ENCODE measurements around the gene LFNG.
A peak's percentile ranks its signal among the peaks of the same experiment; 100 is the strongest.

The LFNG gene

DNA sequence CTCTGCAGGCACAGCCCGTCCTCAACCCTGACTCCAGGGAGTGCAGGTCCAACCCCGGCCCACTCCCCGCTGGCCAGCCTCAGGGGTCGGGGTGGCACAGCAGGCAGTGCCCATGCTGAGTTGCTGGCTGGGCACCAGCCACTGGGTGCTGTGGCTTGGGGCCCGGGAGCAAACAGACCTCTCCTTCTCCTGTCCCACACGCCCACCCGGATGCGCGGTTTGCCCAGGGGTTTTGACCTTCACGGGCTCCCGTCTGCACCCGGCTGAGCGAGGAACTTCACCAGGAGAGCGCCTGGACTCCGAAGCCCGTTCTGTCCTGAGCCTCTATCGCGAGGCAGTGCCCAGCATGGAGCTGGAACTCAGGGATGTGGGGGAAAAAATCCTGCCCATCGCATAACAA is 40.8 kb upstream of the LFNG start:
- Mint-ChIP-seq H3K36me3 (no peaks in the 10 kb centered on the region), H3K4me3 (no peak overlapping the region), H3K27me3 (peaks cover 8% of the 10 kb centered on the region), H3K4me1 (peaks cover 17% of the 10 kb centered on the region), H3K27ac (no peak overlapping the region), H3K9me3 (peaks cover 4% of the 10 kb centered on the region)
- no peak for ATAC-seq

DNA sequence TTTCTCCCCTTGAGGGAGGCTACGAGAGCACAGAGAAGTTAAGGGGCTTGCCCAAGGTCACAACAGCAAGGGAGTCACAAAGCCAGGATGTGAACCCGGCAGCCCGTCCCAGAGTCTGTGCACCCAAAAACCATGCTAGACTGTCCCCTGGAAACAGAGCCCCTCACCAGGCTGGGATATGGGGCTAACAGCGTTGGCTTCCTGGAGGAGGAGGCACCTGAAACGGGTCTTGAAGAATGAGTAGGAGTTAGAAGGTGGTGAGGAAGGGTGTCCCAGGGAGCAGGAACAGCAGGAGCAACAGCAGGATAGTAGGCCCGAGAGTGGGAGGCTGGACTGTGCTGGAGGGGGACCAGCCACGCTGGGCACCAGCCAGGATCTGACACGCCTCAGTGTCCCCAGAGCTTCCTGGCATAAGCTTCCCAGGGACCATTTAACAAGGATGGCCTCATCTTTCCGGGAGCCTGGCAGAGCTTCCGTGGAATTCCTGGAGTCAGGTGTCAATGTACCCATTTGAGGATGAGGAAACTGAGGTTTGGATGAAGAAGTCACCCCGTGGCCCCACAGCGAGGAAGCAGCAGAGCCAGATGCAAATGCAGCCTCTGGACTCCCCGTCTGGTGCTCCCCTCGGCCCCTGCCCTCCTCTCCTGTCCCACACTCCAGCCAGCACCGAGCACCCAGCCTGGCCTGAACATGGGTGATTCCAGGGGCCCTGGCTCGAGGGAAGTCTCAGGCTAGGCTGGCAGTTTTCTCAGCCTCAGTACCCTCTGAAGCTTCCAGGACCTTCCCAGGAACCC is 40.1 kb upstream of the LFNG start:
- Mint-ChIP-seq H3K36me3 (no peaks in the 10 kb centered on the region), H3K27me3 (peaks cover 8% of the 10 kb centered on the region), H3K4me1 (peaks cover 17% of the 10 kb centered on the region), H3K9me3 (peaks cover 4% of the 10 kb centered on the region), H3K4me3 (no peak overlapping the region), H3K27ac (no peak overlapping the region)
- no peak for ATAC-seq

DNA sequence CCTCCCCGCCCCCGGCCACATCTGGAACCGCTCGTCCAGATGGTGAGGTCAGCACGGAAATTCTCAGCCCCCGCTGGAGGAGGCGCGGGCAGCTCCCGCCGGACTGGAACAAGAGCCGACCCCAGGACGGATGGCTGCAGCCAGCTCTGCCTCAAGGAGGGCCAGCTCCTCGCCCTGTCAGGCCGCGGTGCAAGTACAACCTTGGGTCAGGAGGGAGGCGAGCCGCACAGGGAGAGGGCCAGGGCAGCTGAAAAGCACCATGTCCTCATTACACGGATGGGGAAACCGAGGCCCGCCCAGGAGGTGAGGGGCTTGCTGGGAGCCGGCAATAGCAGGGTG is 39.5 kb upstream of the LFNG start:
- Mint-ChIP-seq H3K4me1 (peaks cover 17% of the 10 kb centered on the region), H3K27me3 (peaks cover 8% of the 10 kb centered on the region), H3K36me3 (no peaks in the 10 kb centered on the region), H3K4me3 (no peak overlapping the region), H3K27ac (no peak overlapping the region), H3K9me3 (peaks cover 4% of the 10 kb centered on the region)
- no peak for ATAC-seq

DNA sequence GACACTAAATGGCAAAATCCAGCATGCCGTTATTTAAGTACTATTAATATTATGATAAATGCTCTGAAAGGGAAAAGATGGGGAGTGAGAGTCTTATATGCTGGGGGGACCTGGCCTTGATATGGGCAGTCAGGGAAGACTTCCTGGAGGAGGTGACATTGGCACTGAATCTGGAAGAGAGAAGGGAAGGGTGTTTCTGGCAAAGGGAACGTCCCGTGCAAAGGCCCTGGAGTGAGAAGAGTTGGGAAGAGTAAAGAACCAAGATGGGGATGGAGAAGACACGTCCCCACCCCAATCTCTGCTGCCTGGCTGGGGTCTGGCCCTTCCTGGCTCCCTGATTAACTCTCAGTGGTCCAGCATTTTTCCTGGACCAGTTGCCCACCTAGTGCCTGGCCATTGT is 38.4 kb upstream of the LFNG start:
- no peak overlapping the region for H3K27ac Mint-ChIP-seq
- H3K27me3 Mint-ChIP-seq: peaks cover 8% of the 10 kb centered on the region
- H3K36me3 Mint-ChIP-seq: no peaks in the 10 kb centered on the region
- H3K9me3 Mint-ChIP-seq: peaks cover 4% of the 10 kb centered on the region
- ATAC-seq: no peak
- no peak overlapping the region for H3K4me3 Mint-ChIP-seq
- peaks cover 17% of the 10 kb centered on the region for H3K4me1 Mint-ChIP-seq

DNA sequence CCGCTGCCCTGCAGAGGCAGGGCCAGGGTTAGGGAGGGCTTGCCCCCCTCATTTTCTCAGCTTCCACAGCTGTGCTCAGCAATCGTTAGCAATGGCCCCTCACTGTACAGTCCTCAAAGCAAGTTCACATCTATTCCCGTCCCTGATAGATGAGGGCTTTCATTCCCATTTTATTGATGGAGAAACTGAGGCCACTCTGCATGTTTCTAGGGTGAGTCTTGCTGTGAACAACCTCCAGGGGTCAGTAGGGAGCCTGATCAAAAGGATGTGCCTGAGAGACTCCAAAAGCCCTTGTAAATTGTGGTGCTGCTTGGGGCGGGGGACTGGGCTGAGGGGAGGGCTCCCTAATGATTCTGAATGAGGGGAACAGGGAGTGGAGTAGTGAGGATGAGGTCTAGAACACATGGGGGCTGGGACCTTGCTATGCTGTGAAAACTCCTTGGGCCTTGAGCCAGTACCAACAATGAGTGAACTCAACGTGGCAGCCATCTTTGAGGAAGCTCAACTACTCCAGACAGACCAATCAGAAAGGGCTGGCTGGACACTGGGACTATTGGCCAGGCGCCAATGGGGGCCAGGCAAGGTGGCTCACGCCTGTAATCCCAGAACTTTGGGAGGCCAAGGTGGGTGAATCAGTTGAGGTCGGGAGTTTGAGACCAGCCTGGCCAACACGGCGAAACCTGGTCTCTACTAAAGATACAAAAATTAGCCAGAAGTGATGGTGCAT is 36.7 kb upstream of the LFNG start:
- Mint-ChIP-seq H3K4me3 (no peak overlapping the region), H3K27ac (no peak overlapping the region), H3K4me1 (peaks cover 7% of the 10 kb centered on the region), H3K36me3 (no peaks in the 10 kb centered on the region), H3K9me3 (peaks cover 4% of the 10 kb centered on the region), H3K27me3 (peaks cover 13% of the 10 kb centered on the region)
- ATAC-seq: no peak

DNA sequence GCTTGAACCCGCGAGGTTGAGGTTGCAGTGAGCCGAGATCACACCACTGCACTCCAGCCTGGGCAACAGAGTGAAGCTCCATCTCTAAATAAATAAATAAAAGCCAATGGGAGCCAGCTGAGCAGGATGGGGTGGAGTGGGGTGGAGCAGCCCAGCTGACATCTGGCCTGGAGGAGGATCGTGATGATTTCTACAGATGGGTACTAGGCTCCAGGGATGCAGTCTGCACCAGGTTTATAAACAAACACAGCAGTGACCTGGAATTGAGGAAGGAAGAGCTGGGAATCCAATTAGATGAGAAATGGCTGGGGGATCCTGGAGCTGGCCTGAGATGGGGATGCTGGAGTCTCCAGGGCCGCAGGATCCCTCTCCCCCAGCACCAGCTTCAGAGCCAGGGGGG is 36.1 kb upstream of the LFNG start:
- Mint-ChIP-seq H3K4me3 (no peak overlapping the region), H3K36me3 (no peaks in the 10 kb centered on the region), H3K4me1 (peaks cover under 1% of the 10 kb centered on the region), H3K27me3 (peaks cover 19% of the 10 kb centered on the region), H3K27ac (no peak overlapping the region), H3K9me3 (peaks cover 4% of the 10 kb centered on the region)
- ATAC-seq: no peak

DNA sequence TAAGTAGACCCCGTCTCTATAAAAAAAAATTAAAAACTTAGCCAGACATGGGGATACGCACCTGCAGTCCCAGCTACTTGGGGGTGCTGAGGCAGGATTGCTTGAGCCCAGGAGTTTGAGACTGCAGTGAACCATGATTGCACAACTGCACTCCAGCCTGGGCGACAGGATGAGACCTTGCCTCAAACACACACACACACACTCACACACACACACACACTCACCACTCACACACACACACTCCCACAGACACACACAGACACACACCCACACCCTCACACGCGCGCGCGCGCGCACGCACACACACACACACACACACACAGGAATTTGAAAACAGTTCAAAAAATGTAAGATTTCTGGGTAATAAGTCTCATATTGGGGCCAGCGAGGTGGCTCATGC is 34.7 kb upstream of the LFNG start:
- Mint-ChIP-seq H3K9me3 (peaks cover 4% of the 10 kb centered on the region), H3K4me3 (no peak overlapping the region), H3K36me3 (no peaks in the 10 kb centered on the region), H3K27me3 (peaks cover 30% of the 10 kb centered on the region), H3K4me1 (peaks cover 8% of the 10 kb centered on the region), H3K27ac (no peak overlapping the region)
- no peak for ATAC-seq

DNA sequence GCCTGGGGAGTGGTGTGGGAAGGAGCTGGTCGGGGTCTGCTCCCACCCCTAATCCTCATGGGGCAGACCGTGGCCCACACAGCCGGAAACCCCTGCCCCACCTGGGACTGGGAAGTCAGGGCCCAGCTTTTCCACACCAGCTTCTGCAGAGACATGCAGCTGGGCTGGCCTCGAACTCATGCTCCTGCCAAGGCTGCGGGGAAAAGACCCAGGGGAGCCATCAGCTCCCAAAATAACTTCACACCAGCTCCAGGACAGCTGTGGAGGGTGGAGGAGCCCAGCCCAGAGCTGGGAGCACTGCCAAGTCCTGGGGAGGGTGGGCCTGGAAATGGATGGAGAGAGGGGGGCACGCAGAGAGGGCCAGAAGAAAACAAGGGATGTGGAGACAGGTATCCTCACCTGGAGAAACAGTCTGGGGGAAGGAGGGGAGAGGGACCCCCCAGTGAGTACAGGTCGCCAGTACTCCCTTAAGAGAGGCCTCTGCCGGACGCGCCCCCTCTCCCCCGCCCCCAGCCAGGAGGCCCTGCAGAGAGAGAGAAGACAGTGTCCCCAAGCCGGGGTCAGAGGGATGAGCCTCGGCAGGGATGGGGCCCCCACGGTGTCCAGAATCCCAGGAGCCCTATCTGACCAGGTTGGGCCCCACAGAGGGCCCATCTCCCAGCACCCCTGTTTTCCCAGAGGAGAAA is 31.8 kb upstream of the LFNG start:
- no peak overlapping the region for H3K4me3 Mint-ChIP-seq
- no peak overlapping the region for H3K27ac Mint-ChIP-seq
- peaks cover 8% of the 10 kb centered on the region for H3K4me1 Mint-ChIP-seq
- H3K36me3 Mint-ChIP-seq: no peaks in the 10 kb centered on the region
- ATAC-seq: peak; percentile 28
- peaks cover 49% of the 10 kb centered on the region for H3K27me3 Mint-ChIP-seq
- H3K9me3 Mint-ChIP-seq: peaks cover 19% of the 10 kb centered on the region

DNA sequence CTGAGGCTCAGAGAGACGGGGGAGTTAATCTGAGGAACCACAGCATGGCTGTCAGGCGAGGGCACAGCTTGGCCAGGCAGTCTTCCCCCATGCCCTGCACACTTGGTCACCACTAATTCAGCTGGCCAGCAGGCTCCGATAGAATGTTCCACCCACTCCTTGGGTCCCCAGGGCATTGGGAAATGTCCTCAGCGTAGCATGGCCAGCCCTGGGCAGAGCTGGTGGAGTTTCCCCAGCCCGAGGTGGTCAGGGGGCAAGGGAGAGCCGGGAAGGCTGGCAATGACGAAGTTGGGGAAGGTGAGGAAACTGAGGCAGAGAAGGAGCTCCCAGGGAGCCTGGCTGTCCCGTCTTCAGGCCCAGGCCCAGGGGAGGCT is 31.3 kb upstream of the LFNG start:
- Mint-ChIP-seq H3K27me3 (peaks cover 54% of the 10 kb centered on the region), H3K27ac (peak overlapping the region; percentile 57), H3K36me3 (no peaks in the 10 kb centered on the region), H3K9me3 (peaks cover 15% of the 10 kb centered on the region), H3K4me1 (peaks cover 9% of the 10 kb centered on the region), H3K4me3 (no peak overlapping the region)
- ATAC-seq: no peak

DNA sequence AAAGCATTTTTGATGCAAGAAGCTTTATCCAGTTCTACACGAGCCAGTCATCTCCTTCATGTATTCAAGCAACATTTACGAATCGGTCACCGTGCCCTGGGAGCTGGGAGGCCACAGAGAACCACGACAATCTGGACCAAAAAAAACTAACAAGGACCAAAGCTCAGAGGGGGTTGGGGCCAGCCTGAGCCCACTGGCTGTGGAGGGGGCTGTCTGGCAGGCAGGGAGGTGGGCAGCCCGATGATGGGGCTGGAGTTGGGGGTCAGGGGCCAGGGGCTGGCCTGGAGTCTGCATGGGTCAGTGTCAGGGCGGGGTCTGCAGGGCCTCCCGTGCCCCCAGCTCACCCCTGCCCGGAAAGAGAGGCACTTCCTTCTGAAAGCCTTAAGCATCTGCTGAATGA is 30.9 kb upstream of the LFNG start:
- H3K27ac Mint-ChIP-seq: peak overlapping the region; percentile 57

DNA sequence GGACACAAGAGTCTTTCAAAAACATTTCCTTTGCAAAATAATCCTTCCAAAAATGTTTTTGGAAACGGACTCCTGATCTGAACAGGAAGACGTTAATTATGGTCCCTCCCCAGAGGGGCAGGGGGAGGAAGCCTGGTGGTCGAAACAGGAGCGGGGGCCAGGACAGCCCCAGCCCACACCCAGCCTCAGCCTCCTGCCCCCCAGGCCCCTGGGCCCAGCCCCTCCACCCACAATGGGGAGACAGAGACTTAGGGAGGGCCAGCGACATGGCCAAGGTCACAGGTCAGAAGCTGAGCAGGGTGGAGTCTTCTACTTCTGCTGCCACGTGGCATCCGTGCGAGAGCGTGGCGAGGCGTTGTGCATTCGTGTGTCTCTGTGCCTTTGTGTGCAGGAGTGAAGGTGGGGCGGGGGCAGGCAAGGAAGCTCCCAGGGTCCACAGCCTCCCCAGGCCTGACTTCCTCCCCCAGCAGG is 29.4 kb upstream of the LFNG start:
- ATAC-seq: no peak
- Mint-ChIP-seq H3K36me3 (no peaks in the 10 kb centered on the region), H3K27ac (no peak overlapping the region), H3K9me3 (peaks cover 15% of the 10 kb centered on the region), H3K4me3 (no peak overlapping the region), H3K27me3 (peaks cover 61% of the 10 kb centered on the region), H3K4me1 (peaks cover 20% of the 10 kb centered on the region)

More for the DNA sequence above, 30.9 kb upstream of the LFNG start:
- Mint-ChIP-seq H3K9me3 (peaks cover 15% of the 10 kb centered on the region), H3K4me1 (peaks cover 14% of the 10 kb centered on the region), H3K27me3 (peaks cover 59% of the 10 kb centered on the region), H3K4me3 (no peak overlapping the region), H3K36me3 (no peaks in the 10 kb centered on the region)
- ATAC-seq: no peak

DNA sequence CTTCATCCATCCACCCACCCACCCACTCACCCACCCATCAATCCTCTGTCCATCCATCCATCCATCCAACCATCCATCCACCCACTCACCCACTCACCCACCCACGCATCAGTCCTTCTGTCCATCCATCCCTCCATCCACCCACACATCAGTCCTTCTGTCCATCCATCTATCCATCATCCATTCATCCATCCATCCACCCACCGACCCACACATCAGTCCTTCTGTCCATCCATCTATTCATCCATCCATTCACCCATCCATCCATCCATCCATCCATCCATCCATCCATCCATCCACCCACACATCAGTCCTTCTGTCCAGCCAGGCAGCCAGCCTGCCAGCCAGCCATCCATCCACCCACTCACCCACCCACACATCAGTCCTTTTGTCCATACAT is 27.5 kb upstream of the LFNG start:
- no peak for ATAC-seq
- peaks cover 15% of the 10 kb centered on the region for H3K9me3 Mint-ChIP-seq
- no peak overlapping the region for H3K4me3 Mint-ChIP-seq
- peaks cover 70% of the 10 kb centered on the region for H3K27me3 Mint-ChIP-seq
- peaks cover 24% of the 10 kb centered on the region for H3K4me1 Mint-ChIP-seq
- no peaks in the 10 kb centered on the region for H3K36me3 Mint-ChIP-seq
- H3K27ac Mint-ChIP-seq: no peak overlapping the region

DNA sequence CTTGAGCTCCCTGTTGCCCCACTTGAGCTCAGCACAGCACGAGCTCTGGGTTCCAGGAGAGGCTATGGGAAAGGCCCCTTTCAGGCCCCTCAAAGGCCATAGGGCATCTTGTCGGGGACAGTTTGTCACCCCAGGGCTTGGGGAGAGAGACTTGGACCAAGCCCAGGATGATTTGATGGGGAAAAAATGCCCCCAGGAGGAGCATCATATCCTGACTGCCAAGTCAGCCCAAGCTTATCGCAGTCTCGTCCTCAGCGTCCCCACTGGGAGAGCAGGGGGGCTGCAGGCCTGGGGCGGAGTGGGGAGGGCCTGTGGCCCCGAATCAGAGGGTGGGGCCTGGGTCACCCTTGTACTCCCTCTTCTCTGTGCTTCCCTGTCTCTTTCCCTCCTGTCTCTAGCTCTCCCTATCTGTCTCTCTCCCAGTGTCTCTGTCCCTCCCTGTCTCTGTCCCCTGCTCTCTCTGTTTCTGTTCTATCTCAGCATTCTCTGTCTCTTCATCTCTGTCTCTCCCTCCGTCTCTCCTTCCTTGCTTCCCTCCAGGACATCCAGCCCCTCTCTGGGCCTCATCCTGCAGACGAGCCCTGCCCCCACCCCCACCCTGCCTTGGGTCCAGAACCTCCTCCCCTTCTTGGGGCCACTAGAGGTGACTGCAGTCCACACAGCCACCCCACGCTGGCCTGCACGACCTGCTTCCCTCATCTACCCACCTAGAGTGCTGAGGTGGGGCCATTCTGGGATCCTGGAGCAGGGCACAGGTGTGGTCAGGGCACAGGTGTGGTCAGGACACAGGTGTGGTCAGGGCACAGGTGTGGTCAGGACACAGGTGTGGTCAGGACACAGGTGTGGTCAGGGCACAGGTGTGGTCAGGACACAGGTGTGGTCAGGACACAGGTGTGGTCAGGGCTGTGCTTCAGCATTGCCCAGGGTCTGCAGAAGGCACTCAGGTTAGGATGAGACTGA is 26.1 kb upstream of the LFNG start:
- H3K27me3 Mint-ChIP-seq: peaks cover 56% of the 10 kb centered on the region
- H3K9me3 Mint-ChIP-seq: peaks cover 15% of the 10 kb centered on the region
- H3K4me3 Mint-ChIP-seq: no peak overlapping the region
- no peak for ATAC-seq
- H3K4me1 Mint-ChIP-seq: peaks cover 28% of the 10 kb centered on the region
- H3K36me3 Mint-ChIP-seq: no peaks in the 10 kb centered on the region
- H3K27ac Mint-ChIP-seq: no peak overlapping the region

DNA sequence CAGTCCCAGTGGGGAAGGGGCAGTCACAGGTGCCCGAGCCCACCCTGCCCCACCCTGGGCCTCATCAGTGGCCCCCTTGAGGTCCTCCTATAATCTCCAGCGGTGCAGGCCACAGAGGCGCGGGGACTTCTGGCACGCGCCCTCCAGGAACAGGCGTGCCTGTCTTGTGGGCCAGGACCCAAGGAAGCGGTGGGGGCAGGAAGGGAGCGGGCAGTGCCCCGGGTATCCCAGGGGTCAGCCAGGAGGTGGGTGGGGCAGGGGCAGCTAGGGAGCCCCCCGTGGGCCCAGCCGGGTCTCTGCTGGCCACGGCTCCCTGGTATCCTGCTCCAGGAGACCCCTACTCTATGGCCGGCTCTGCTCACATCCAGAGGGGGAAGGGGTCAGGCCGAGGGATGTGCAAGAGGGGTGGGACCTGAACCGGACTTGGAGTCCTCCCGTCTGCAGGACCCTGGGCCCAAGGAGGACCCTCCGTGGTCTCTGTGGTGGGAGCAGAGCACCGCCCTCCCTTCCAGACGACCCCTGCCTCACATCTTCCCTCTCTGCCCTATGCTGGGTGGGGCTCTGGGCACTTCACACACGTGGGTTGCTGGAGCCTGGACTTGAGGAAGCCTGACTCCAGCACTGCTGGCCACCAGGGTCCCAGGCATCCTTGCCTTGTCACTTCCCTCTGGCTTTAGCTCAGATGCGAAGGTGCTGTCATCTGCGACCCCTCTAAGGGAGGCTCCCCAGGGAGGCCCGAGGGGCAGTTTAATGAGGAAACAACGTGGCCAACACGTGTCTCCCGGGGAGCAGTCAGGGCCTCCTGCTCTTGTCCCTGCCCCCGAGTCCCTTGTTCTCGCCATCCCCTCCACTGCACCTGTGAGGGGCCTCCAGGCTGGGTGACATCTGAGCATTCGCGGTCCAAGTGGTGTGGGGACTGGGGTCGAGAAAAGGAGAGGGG is 25.1 kb upstream of the LFNG start:
- no peak overlapping the region for H3K27ac Mint-ChIP-seq
- peaks cover 20% of the 10 kb centered on the region for H3K4me1 Mint-ChIP-seq
- ATAC-seq: peak; percentile 37
- H3K36me3 Mint-ChIP-seq: no peaks in the 10 kb centered on the region
- H3K4me3 Mint-ChIP-seq: no peak overlapping the region
- peaks cover 46% of the 10 kb centered on the region for H3K27me3 Mint-ChIP-seq
- peaks cover 15% of the 10 kb centered on the region for H3K9me3 Mint-ChIP-seq

Data from stimulated activated memory B cell treated with anti-CD40 and anti-IgM and Interleukin-4, amounts not matched to agents 10 μg/mL and 1 μg/mL and 100 μg/mL, for 72 hours (primary cell).